Ovary (tissue), 3 donors: ENCODE results near the gene ARSG.

Source experiments
- CTCF ChIP-seq, 3 donors: fragments of 450-650 bp in 2 of 3; fragments of 200-600 bp in 1 of 3; IDR thresholded peaks; one replicate each; pipeline versions ENCODE4 v1.5.1 to v1.8.0; 2016 to 2022; ENCODE audit warnings: antibody characterized with exemption in 3 of 3, mild to moderate bottlenecking in 1 of 3
- EP300 ChIP-seq: sonication (generic); formaldehyde crosslinking; IDR thresholded peaks from one replicate; pipeline ENCODE4 v1.6.1; 2017; ENCODE audit warnings: antibody characterized with exemption
- donor health status: DM: no; HTN: no; CAD: no.

DNA sequence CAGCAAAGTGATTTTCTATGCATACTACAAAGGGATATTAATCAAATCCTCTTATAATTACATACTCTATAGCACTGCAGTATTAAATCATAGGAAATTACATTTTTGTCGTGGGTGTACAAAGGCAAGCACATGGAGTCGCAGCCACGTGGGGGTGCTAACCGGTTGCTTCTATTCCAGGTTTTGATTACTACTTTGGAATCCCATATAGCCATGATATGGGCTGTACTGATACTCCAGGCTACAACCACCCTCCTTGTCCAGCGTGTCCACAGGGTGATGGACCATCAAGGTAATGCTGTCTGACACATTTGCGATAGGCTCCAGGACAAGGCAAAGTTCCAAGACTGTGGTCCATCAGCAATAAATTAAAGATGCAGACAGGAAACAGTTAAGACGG is 60.1 kb downstream of the ARSG start:
- TF ChIP-seq CTCF (IDR thresholded peaks at IDR 0.05) = peak in 2 of 3 donors; percentile 13 to 32
- TF ChIP-seq EP300 = no peak
